GM18508 (cell line): ENCODE data around the gene TMEM8B.

Source experiments
- ATAC-seq: cut with Tn5 transposase; IDR thresholded peaks from one replicate; pipeline ENCODE4 v1.9.1; 2021; ENCODE audit warnings: moderate number of reproducible peaks; ENCODE audit not compliant: insufficient read depth, unreplicated experiment

TMEM8B gene

GRCh38 chr9:35829084-35829763 is at the start of gene TMEM8B:
Gene TMEM8B, plus strand, starts transcription at chr9:35829228. Its CDS starts 220 bp downstream, at chr9:35829448.
- no peak for ATAC-seq

- no peak for ATAC-seq
These were observed 48.0 kb upstream of the TMEM8B start for GRCh38 chr9:35781066-35781465.

- ATAC-seq, result no peak
These were observed 45.6 kb upstream of the TMEM8B start for GRCh38 chr9:35783418-35783817.

GRCh38 chr9:35789541-35789940 is 39.5 kb upstream of the TMEM8B start:
- no peak for ATAC-seq

- ATAC-seq, result no peak
These were observed 39.0 kb upstream of the TMEM8B start for GRCh38 chr9:35790025-35790384.

GRCh38 chr9:35790385-35791296 is 38.4 kb upstream of the TMEM8B start:
- no peak for ATAC-seq

GRCh38 chr9:35791297-35791921 is 37.6 kb upstream of the TMEM8B start, which contains the start of gene NPR2:
Gene NPR2, plus strand, starts transcription at chr9:35791591. Its CDS starts 818 bp downstream, at chr9:35792409.
- no peak for ATAC-seq

GRCh38 chr9:35792024-35792813 is 36.8 kb upstream of the TMEM8B start:
- ATAC-seq, result no peak

GRCh38 chr9:35792826-35793225 is 36.2 kb upstream of the TMEM8B start:
- ATAC-seq, result no peak

GRCh38 chr9:35793461-35793860 is 35.6 kb upstream of the TMEM8B start:
- ATAC-seq, result no peak

- no peak for ATAC-seq
These were observed 33.3 kb upstream of the TMEM8B start for GRCh38 chr9:35795695-35796094.

GRCh38 chr9:35797311-35798109 is 31.5 kb upstream of the TMEM8B start:
- no peak for ATAC-seq

- ATAC-seq, result no peak
These were observed 30.2 kb upstream of the TMEM8B start for GRCh38 chr9:35798658-35799374.

- ATAC-seq, result no peak
These were observed 28.5 kb upstream of the TMEM8B start for GRCh38 chr9:35800530-35800929.

GRCh38 chr9:35801328-35802128 is 27.5 kb upstream of the TMEM8B start:
- no peak for ATAC-seq

GRCh38 chr9:35806101-35806500 is 22.9 kb upstream of the TMEM8B start:
- ATAC-seq, result no peak

- ATAC-seq, result no peak
These were observed 20.6 kb upstream of the TMEM8B start for GRCh38 chr9:35808433-35808832.

GRCh38 chr9:35810122-35810521 is 18.9 kb upstream of the TMEM8B start:
- ATAC-seq, result no peak
